ENCODE measurements around the gene TMEM117.

GRCh38 chr12:43891856-43892574 lies 56.1 kb downstream of the TMEM117 start:
- TF ChIP-seq CTCF (IDR thresholded peaks at IDR 0.05) (no peak), POLR2A (IDR thresholded peaks at IDR 0.05) (no peak)
